Pancreas (tissue), 10 donors: ENCODE measurements around the gene OCRL. TPM values are rescaled to one million over a fixed set of nuclear protein-coding genes. Genes with fewer than 3 reads are reported as not detected.

Experiments used
- ATAC-seq, 4 donors: fragments of 200-7000 bp; cut with Tn5 transposase; one replicate each; pipeline versions ENCODE4 v1.8.0 to v1.9.1; 2020; ENCODE audit warnings: mild to moderate bottlenecking in 4 of 4, moderate library complexity in 4 of 4
- DNase-seq, 6 donors: peaks; one replicate each; pipeline ENCODE4 v3.0.0-alpha.2; 2020
- FAIRE-seq: peaks from 2 replicates; lab custom pipeline; 2012; peaks lifted over from hg19 to GRCh38; lab: Jason Lieb, UNC
- H3K27ac ChIP-seq, 4 donors: fragments of 200-600 bp; sonication (generic); 1 replicate in 3 of 4; 2 replicates in 1 of 4; pipeline versions ENCODE4 v1.5.0 to v1.8.0; 2020
- H3K27me3 ChIP-seq, 4 donors: fragments of 200-600 bp; one replicate each; pipeline ENCODE4 v1.8.0; 2021
- H3K36me3 ChIP-seq, 3 donors: fragments of 200-600 bp; sonication (generic) in 1 of 3; one replicate each; pipeline versions ENCODE4 v1.5.0 to v1.8.0; 2020 to 2021
- H3K4me1 ChIP-seq, 3 donors: fragments of 200-600 bp; one replicate each; pipeline ENCODE4 v1.8.0; 2021
- H3K4me3 ChIP-seq, 4 donors: fragments of 200-600 bp; sonication (generic) in 2 of 4; one replicate each; pipeline versions ENCODE4 v1.5.0 to v1.8.0; 2020 to 2021
- H3K9me3 ChIP-seq, 4 donors: fragments of 200-600 bp; one replicate each; pipeline ENCODE4 v1.8.0; 2021
- CTCF ChIP-seq, 4 donors: fragments of 200-600 bp; sonication (generic) in 3 of 4; IDR thresholded peaks; one replicate each; pipeline versions ENCODE4 v1.5.0 to v1.8.0; 2021; ENCODE audit warnings: antibody characterized with exemption in 4 of 4
- WGBS, 2 donors: extraction: QIAGEN DNeasy Blood & Tissue Kit; methylation state at CpG; one replicate each; pipeline ENCODE4 v1.1.7; 2013; 5-methylcytosine and 5-hydroxymethylcytosine counted together
- intact Hi-C, 3 donors: fragments of 100-400 bp; cut with DNase I; formaldehyde crosslinking; loops; one replicate each; pipeline versions ENCODE4 v1.11.1 to v1.14.2; 2022
- polyA plus RNA-seq, 2 donors: library from polyadenylated mRNA; stranded (reverse); fragments of 200-250 nt; gene quantifications; one replicate each; pipeline ENCODE4 v1.2.3, GENCODE V29; 2013
- total RNA-seq, 6 donors: library from RNA; stranded (reverse); fragmentation: NEBNext Ultra II Directional in 4 of 6; extraction: Animal tissue kit (Norgen Biotek cat#: 25700) in 4 of 6; gene quantifications; one replicate each; pipeline versions ENCODE4 v1.2.1 to v1.2.4, GENCODE V29; 2021 to 2023
- donor health status: healthy with polysubstance abuse.
- donor health status: DM: no; HTN: no; CAD: no; lungs with moderate emphysema.
- donor health status: DM: no; HTN: no; CAD: no.
- donor health status: control.
- donor health status: control.
- donor health status: Bipolar disorder and iron deficiency.
- donor health status: DM: yes; HTN: yes; CAD: no.
- donor health status: DM: no; HTN: no; CAD: no.
- donor health status: DM: no; HTN: no; CAD: no.
- donor health status: DM: yes; HTN: yes; CAD: no.

Gene OCRL
- total and polyA plus RNA-seq, 8 donors, result 6.9 to 16.2 (median 9.7) TPM

- FAIRE-seq (no peak), DNase-seq (no peak), ATAC-seq (no peak)
- H3K27ac ChIP-seq, result no peak overlapping the region
- no peaks in the 10 kb centered on the region for H3K27me3 ChIP-seq
- no peaks in the 10 kb centered on the region for H3K9me3 ChIP-seq
- H3K4me1 ChIP-seq, result no peaks in the 10 kb centered on the region
- H3K4me3 ChIP-seq, result no peak overlapping the region
- intact Hi-C loops, result no loop called here
- 70 to 97% methylated on average over 6 of the region's 6 CpGs for WGBS, 2 donors
- TF ChIP-seq CTCF (IDR thresholded peaks at IDR 0.05), result no peak
- peaks cover 0 to 5% (median 0%) of the 10 kb centered on the region in 3 donors for H3K36me3 ChIP-seq
These were observed 43.4 kb upstream of the OCRL start for GRCh38 chrX:129496625-129497024.

GRCh38 chrX:129497146-129497843, 42.8 kb upstream of the OCRL start:
- DNase-seq (no peak), FAIRE-seq (no peak), ATAC-seq (no peak)
- Histone ChIP-seq H3K36me3 (peaks cover 0 to 5% (median 0%) of the 10 kb centered on the region in 3 donors), H3K27me3 (no peaks in the 10 kb centered on the region), H3K4me3 (no peak overlapping the region), H3K27ac (no peak overlapping the region), H3K9me3 (no peaks in the 10 kb centered on the region), H3K4me1 (no peaks in the 10 kb centered on the region)
- 67 to 90% methylated on average over 3 of the region's 3 CpGs for WGBS, 2 donors
- TF ChIP-seq CTCF (IDR thresholded peaks at IDR 0.05), result no peak
- intact Hi-C loops, result no loop called here

- H3K9me3 ChIP-seq, result no peaks in the 10 kb centered on the region
- H3K4me1 ChIP-seq, result no peaks in the 10 kb centered on the region
- 56 to 62% methylated on average over 7 of the region's 7 CpGs for WGBS, 2 donors
- no peak overlapping the region for H3K27ac ChIP-seq
- ATAC-seq, result peak in 1 of 4 donors; percentile 11
- H3K4me3 ChIP-seq, result no peak overlapping the region
- no peak for FAIRE-seq
- no peak for TF ChIP-seq CTCF (IDR thresholded peaks at IDR 0.05)
- intact Hi-C loops, result no loop called here
- DNase-seq, result no peak
- H3K36me3 ChIP-seq, result no peaks in the 10 kb centered on the region
- H3K27me3 ChIP-seq, result no peaks in the 10 kb centered on the region
These were observed 29.7 kb upstream of the OCRL start for GRCh38 chrX:129510331-129510730.

- ATAC-seq (no peak), FAIRE-seq (no peak), DNase-seq (no peak)
- no peaks in the 10 kb centered on the region for H3K9me3 ChIP-seq
- 49 to 58% methylated on average over 5 of the region's 5 CpGs for WGBS, 2 donors
- intact Hi-C loops, result no loop called here
- H3K4me1 ChIP-seq, result no peaks in the 10 kb centered on the region
- no peak for TF ChIP-seq CTCF (IDR thresholded peaks at IDR 0.05)
- H3K4me3 ChIP-seq, result no peak overlapping the region
- no peaks in the 10 kb centered on the region for H3K27me3 ChIP-seq
- H3K27ac ChIP-seq, result no peak overlapping the region
- no peaks in the 10 kb centered on the region for H3K36me3 ChIP-seq
These were observed 28.4 kb upstream of the OCRL start for GRCh38 chrX:129511689-129512088.

- TF ChIP-seq CTCF (IDR thresholded peaks at IDR 0.05), result no peak
- Histone ChIP-seq H3K9me3 (no peaks in the 10 kb centered on the region), H3K27me3 (no peaks in the 10 kb centered on the region), H3K36me3 (no peaks in the 10 kb centered on the region), H3K4me3 (no peak overlapping the region), H3K27ac (no peak overlapping the region), H3K4me1 (no peaks in the 10 kb centered on the region)
- no peak for DNase-seq
- no peak for FAIRE-seq
- intact Hi-C loops, result no loop called here
- 63 to 88% methylated on average over 2 of the region's 2 CpGs for WGBS, 2 donors
- ATAC-seq, result no peak
These were observed 27.6 kb upstream of the OCRL start for GRCh38 chrX:129512409-129512808.
